CD4-positive, alpha-beta T cell treated with Interleukin-15 for 4 hours (primary cell): ENCODE measurements around the gene PLIN4.

Source experiments
- DNase-seq: peaks from one replicate; pipeline ENCODE4 v3.0.0-alpha.2; 2020; ENCODE audit warnings: low spot score

PLIN4 gene

DNA sequence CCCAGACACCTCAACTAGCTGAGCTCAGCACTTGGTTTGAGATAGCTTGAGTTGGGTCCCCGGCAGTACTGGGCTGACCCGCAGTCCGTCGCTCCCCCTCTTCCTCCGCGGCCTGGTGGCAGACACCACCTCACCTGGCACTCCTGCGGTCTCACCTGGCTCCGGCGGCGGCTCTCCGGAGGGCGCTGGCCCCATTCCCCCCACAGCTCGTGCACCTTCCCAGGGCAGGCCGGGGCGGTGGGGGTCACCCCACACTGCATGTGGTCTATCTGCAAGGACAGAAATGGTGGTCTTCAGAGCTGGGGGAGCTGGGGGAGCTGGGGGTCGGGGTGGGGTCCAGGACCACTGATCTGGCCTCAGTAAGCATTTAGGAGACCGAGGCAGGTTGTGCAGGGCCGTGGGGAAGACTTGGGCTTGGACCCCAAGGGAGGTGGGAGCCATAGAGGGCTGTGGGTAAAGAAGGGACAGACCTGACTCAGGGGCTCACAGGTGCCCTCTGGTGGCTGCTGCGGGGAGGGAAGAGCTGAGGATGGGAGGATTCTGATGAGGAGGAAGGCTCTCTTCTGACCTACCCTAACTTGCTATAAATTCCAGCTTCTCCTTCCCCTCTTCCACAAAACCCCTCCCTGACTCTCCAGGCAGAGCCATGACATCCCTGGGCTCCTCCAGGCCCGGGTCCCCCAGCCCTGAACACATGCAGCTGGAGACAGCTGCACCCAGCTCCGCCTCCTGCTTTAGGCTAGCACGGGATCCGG, 6.7 kb upstream of the PLIN4 start:
- peak; percentile 60 for DNase-seq

DNA sequence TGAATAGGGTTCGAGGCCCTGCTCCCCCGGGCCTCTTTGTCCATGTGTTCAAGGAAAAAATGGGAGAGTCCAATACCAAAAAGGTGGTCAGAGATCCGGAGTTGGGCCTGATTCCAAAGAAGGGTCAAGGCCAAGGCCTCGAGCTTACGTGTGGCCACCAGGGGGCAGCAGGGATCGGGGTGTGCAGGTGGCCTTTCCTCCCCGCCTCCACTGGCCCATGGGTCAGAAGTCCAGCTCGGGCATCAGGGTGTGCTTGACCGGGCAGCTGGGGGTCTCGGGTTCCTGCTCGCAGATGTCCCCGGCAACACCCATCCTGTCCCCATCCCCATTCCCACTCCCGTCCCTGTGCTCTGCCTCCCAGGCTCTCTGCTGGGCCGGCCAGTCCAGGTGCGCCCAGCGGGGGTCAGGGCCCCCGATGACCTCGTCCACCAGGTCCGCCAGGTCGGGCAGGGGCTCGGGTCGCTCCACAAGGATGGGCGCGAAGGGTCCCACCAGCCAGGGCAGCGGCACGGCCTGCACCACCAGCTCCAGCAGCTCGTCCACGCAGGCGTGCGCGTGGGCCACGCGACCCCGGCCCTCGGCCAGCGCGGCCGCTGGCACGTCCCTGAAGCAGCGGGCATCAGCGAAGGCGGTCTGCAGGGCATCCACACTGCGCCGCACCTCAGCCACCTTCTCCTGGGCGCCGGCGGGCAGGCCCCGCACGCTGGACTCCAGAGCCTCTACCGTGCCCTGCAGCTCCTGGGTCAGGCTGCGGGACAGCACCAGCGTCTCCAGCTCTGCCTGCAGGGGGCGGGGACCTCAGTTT, 5.2 kb upstream of the PLIN4 start:
- peak; percentile 8 for DNase-seq

DNA sequence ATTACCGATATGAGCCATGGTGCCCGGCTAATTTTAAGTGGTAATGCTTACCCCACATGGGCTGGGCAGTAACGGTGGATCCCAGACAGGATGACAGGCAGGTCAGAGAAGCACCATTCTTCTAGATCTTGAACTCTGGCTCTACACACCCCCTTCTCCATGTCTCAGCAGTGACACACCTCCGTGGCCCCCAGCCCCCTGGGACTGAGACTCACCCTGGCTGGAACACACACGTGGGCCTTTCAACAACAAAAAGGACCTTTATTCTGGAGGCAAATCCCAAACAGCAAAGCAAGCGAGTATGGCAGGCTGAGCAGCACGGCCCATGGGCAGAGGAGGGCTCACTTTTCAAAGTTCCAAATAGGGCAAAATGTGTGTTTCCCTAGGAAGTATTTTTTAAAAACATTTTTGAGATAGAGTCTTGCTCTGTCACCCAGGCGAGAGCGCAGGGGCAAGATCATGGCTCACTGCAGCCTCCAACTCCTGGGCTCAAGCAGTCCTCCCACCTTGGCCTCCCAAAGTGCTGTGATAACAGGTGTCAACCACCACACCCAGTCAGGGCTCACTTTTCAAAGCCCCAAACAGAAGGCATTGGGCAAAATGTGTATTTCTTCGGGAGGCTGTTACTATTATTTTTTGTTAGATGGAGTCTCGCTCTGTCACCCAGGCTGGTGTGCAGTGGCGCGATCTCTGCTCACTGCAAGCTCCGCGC, 4.2 kb upstream of the PLIN4 start:
- DNase-seq, result no peak

DNA sequence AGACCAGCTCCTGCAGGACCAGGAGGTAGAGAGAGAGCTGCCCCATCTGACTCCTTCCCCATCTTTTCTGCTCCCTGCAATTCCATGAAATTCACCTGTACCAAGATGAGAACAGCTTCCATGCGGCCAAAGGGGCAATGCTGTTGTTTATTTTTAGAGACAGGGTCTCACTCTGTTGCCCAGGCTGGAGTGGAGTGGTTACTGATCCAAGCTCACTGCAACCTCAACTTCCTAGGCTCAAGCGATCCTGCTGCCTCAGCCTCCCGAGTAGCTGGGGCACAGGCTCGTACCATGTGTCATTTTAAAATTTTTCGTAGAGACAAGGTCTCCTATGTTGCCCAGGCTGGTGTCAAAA, 3.6 kb upstream of the PLIN4 start:
- no peak for DNase-seq

DNA sequence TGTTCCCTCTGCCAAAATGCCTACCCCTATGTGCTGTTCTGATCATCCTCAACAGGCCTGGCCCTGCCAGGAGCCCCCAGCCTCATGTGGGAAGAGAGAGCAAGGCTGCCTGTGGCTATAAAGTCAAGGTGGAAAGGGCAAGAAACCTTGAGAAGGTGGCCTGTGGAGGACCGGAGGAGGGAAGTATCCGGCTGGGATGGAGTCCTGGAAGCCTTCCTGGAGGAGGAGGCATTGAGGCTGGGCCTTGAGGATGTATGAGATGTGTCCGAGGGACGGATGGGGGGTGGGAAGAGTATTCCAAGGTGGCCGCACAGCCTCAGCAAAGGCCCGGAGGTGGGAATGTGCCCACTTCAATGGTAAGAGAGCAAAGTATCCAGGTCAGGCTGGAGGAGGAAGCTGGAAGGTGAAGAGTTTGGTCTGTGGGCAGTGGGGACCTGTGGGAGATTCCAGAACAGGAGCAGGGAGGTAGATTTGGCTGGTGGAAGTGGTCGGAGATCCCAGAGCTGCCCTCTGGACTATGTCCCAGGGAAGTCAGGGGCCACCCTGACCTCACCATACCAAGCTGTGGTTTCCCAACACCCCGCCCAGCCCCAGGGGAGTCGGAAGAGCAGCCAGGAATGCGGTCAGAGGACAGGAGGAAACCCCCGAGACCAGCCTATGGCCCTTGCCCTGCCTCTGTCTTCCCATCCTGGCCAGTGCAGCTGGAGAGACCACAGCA, 3.0 kb upstream of the PLIN4 start:
- DNase-seq, result no peak

DNA sequence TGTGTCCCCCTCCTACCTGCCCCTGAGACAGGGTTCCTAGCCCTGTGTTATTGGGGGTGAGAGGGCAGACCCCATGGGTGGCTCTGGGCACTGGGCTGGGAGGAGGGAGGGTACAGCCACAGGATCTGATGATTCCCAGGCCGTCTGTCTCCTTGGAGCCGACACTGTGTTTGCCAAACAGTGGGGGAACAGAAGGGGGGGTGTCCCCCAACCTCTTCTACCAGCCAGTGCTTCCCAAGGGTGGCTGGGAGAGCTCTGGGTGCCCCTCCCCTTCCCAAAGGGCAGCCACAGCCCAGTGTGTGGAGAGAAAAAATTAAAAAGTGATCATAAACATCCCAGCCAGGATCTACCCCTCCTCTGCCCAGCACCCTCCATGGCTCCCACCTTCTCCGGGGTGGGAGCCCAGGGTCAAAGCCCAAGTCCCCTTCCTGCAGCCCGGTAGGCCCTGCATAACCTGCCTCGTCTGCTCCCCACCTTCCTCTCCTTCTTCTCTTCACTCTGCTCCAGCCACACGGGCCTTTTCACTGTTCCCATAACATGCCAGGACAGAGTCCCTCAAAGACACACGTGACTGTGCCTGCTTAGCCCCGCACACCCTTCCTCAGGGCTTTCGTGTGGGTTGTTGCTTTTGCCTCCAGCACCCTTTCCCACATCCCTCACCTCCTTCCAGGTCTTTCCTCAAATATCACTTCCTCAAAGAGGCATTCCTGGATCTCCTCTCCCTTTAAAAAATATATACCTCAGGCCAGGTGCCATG, 1.4 kb upstream of the PLIN4 start:
- DNase-seq, result no peak

DNA sequence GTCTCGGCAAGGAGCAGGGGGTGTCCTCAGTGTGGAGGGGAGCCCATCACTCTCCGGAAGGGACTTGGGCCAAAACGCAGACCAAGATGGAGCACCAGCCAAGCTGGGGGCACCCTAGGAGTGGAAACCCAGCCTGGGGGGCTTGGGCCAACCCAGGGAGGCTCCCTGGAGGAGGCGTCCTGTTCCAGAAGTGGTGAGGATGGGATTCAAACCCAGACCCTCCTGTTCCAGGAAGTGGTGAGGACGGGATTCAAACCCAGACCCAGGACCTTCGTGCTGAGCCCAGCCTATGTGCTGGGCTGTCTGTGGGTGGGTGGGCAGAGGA, 848 bp upstream of the PLIN4 start:
- no peak for DNase-seq

DNA sequence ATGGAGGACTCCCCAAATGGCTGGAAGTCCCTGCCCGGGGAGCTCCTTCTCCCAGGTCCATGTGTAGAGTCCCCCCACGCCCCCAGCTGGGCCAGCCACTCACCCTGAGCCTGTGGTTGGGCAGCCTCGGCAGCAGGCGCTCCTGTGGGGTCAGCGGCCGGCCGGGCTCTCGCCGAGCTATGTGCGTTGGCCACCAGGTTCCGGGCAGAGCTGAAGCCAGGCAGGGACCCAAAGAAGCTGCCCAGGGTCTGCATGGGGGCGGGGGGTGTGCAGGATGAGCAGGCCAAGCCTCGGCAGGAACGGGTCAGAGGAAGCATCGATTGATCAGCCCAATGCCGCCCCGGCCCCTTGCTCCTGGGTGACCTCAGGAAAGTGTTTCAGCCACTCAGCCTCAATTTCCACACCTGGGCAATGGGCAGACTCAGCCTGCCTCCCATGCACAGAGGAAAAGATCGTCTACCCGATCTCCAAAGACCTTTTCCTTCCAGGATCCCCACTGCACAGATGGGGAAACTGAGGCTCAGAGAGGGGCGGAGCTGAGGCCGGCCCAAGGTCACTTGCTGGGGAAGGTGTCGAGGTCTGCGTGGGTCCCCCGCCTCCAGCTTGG, 732 bp downstream of the PLIN4 start:
- DNase-seq, result no peak

DNA sequence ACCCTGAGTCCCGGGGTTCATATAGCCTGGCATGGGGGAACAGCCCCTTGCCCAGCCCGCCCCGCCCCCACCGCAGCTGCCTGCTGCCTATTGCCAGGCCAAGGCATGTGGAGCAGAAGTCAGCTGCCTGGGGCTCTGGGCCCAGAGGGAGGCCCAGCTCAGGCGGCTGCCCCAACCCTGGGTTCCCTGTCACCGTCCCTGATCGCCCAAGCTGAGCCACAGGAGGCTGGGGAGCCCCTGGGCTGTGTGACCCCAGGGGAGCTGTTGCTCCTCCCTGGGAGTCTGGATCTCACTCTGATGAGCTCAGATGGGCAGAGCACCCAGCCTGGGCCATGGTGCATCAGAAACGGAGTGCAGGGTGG, 1.4 kb downstream of the PLIN4 start:
- no peak for DNase-seq

DNA sequence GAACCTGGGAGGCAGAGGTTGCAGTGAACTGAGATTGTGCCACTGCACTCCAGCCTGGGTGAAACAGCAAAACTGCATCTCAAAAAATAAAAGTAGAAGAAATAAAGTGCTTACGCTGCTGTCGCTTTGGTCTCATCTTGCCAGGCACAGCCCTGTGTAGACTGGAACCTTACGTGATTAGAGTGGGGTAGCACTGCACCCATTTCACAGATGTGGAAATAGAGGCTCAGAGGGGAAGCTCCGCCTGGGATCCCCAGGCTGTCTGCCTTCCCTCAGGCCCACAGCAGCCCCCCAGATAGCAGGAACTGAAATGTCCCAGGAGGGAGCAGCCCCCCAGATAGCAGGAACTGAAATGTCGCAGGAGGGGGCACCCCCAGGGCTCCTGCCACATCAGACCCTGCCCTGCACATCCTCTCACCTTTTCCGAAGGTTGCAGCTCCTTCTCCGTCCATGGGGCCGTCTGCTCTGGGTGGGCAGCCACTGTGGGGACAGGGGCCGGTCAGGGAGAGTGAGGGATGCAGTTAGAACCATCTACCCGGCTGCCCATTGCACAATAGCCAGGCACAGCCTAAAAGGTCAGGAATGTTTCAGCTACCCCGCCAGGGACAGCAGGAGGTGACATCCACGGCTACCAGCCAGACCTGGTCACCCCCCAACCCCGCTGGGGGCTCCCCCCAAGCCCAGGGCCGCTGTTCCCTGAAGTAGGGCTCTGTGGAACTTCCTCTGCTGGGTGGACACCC, 1.9 kb downstream of the PLIN4 start:
- DNase-seq, result no peak

DNA sequence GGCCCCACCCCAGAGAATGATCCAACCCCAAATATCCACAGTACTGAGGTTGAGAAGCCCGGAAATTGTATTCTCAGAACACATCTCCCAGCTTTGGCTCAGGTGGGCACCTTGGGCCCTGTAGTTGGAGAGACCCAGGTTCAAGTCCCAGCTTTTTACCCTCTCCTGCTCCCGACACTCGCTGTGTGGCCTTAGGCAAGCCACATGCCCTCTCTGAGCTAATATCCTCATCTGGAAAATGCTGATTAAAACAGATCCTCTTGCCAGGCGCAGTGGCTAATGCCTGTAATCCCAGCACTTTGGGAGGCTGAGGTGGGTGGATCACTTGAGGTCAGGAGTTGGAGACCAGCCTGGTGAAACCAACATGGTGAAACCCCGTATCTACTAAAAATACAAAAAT, 2.6 kb downstream of the PLIN4 start:
- DNase-seq, result no peak

DNA sequence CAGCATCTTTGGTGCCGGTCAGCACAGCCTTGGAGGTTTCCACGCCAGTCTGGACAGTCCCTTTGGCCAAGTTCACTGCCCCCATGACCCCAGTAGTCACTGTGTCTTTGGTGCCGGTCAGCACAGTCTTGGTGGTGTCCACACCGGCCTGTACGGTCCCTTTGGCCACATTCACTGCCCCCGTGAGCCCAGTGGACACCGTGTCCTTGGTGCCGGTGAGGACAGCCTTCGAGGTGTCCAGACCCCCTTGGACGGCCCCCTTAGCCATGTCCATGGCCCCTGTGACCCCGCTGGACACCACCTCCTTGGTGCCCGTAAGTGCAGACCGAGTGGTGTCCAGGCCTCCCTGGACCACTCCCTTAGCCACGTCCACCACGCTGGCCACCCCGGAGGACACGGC, 5.0 kb downstream of the PLIN4 start:
- no peak for DNase-seq

DNA sequence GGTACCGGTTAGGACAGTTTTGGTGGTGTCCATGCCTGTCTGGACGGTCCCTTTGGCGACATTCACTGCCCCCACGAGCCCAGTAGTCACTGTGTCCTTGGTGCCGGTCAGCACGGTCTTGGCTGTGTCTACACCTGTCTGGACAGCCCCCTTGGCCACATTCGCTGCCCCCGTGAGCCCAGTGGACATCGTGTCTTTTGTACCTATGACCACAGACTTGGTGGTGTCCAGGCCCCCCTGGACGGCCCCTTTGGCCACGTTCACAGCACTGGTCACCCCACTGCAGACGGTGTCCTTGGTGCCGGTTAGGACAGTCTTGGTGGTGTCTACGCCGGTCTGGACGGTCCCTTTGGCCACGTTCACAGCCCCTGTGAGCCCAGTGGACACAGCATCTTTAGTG, 6.2 kb downstream of the PLIN4 start:
- no peak for DNase-seq

DNA sequence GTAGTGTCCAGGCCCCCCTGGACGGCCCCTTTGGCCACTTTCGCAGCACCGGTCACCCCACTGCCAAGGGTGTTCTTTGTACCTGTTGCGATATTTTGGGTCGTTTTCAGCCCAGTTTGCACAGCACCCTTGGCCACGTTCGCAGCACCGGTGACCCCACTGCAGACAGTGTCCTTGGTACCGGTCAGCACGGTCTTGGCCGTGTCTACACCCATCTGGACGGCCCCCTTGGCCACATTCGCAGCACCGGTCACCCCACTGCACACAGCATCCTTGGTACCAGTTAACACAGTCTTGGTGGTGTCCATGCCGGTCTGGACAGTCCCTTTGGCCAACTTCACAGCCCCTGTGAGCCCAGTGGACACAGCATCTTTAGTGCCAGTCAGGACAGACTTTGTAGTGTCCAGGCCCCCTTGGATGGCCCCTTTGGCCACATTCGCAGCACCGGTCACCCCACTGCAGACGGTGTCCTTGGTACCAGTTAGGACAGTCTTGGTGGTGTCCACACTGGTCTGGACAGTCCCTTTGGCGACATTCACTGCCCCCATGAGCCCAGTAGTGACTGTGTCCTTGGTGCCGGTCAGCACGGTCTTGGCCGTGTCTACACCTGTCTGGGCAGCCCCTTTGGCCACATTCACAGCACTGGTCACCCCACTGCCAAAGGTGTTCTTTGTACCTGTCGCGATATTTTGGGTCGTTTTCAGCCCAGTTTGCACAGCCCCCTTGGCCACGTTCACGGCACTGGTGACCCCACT, 6.8 kb downstream of the PLIN4 start:
- no peak for DNase-seq

DNA sequence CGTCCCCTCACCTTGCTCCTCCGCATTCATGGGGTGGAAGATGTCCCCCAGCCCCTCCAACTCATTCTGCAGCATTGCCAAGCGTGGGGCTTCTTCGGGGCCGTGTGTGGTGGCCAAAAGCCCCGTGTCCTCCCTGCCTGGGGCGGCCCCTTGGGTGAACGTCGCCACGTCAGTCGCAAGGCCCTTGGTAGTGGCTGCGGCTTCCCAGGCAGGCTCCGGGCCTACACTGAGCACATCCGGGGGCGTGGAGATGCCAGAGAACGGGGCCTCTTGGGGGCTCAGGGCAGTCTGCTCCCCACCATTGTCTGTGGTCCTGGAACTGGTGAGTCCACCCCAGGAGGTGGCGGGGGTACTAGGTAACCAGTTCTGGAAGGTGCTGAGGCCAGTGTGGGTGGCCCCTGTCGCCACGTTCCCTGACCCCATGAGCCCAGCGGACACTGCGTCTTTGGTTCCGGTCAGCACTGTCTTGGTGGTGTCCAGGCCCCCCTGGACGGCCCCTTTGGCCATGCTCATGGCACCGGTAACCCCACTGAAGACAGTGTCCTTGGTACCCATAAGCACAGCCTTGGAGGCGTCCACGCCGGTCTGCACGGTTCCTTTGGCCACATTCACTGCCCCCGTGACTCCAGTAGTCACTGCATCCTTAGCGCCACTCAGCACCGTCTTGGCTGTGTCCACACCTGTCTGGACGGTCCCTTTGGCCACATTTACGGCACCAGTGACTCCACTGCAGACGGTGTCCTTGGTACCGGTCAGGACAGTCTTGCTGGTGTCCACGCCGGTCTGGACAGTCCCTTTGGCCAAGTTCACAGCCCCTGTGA, 7.6 kb downstream of the PLIN4 start:
- DNase-seq, result no peak

DNA sequence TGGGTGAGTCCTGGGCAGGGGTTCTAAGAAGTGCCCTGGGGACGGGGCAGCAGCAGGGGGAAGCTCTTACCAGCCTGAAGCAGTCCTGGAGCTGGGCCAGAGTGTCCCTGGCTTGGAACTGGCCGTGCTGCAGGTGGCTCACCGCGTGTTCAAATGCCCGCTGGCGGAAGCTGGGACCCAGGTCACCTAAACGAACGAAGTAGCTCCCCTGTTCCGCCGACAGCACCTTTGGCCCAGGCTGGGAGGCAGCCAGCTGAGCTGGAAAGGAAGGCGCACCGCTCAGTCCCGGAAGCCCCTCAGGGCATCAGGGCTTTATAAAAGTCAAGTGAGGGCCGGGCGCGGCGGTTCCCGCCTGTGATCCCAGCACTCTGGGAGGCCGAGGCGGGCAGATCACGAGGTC, 9.6 kb downstream of the PLIN4 start:
- DNase-seq, result no peak

DNA sequence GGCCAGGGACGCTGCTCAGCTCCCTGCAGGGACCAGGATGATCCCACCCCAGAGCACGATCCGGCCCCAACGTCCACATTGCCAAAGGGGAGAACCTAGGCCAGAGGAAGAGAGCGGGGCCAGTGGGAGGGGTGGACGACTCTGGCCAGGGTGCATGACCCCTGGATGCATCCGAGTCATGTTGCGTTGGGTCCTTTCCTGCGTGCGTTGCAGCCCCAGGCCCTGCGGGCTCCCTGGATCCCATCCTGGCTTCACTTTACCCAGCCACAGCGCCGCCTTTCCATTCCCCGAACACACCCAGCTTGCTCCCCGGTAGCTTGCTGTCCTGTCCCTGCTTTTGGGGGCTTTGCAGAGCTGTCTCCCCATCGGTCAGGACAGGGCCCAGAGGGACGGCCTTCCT, 10.5 kb downstream of the PLIN4 start:
- DNase-seq, result no peak

DNA sequence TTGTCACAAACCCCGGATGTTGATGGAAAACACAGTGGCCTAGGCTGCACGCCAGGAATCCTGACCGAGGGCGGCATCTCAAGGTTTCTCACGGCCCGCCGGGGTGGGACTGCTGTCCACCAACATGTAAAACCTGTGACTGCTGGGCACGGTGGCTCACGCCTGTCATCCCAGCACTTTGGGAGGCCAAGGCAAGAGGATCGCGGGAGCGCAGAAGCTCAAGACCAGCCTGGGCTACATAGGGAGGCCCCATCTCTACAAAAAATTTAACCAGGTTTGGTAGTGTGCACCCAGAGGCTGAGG, 11.2 kb downstream of the PLIN4 start:
- DNase-seq, result no peak

DNA sequence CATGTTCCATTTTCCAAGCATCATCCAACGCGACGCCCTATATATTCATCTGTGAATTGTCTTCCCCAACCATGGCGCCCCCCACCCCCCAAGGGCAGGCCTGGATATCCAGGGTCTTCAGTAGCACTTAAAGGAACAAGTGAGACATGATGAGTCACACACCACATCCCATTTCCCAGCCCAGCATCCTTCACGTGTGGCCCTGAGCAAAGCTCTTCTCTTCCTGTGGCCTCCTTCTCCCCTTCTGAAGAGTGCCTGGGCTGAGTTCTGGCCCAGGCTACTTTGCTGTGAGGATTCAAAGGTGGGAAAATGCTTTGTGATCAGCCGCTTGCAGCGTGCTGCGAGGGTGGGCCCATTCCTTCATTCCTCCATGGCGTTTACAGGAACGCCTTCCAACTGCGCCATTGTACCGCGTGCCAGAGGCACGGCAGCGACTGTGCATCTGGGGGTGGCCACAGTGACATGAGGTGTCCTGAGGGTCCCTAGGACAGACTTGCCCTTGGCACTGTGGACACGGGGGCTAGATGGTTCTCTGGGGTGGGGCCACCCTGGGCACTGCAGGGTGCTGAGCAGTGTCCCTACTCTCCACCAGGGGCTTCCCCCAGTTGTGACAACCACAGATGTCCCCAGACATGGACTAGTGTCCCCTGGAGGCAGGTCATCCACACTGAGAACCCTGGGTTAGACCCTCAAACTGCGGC, 11.7 kb downstream of the PLIN4 start:
- DNase-seq, result no peak
